ENCODE data around the gene SF3B6. TPM values are rescaled to one million over a fixed set of nuclear protein-coding genes. Genes with fewer than 3 reads are reported as not detected.
"Not testable (repeated sequence)": the region's sequence is repeated elsewhere in the genome, so short reads cannot be mapped to it uniquely, and the experiment has no call there.

SF3B6 gene
- total RNA-seq: 89.0 and 92.9 TPM in 2 replicates
- polyA plus RNA-seq (2012): 114 TPM

GRCh38 chr2:24075915-24076848, at the start of gene SF3B6:
Gene SF3B6 (minus strand): TSS chr2:24076326. CDS start chr2:24076229, 97 bp downstream.
- DNase-seq (ENCODE audit: low read depth): peak; percentile 99

GRCh38 chr2:24123922-24124580, 47.9 kb upstream of the SF3B6 start:
- no peak for DNase-seq (ENCODE audit: low read depth)

- DNase-seq (ENCODE audit: low read depth): peak; percentile 90
Measured at GRCh38 chr2:24123195-24123921, 47.2 kb upstream of the SF3B6 start, which contains the start of the genes FAM228B and PFN4. Gene FAM228B (plus strand): TSS chr2:24123469. CDS start chr2:24124362, 893 bp downstream. Gene PFN4 (minus strand): TSS chr2:24123334. CDS start chr2:24122535, 799 bp downstream.

GRCh38 chr2:24122366-24123194, 46.5 kb upstream of the SF3B6 start:
- DNase-seq (ENCODE audit: low read depth): no peak

- DNase-seq (ENCODE audit: low read depth): no peak
Measured at GRCh38 chr2:24121469-24121868, 45.3 kb upstream of the SF3B6 start.

- DNase-seq (ENCODE audit: low read depth): no peak
Measured at GRCh38 chr2:24121066-24121465, 44.9 kb upstream of the SF3B6 start.

GRCh38 chr2:24117902-24118301, 41.8 kb upstream of the SF3B6 start:
- DNase-seq (ENCODE audit: low read depth): no peak

GRCh38 chr2:24115057-24115456, 38.9 kb upstream of the SF3B6 start:
- no peak for DNase-seq (ENCODE audit: low read depth)

- peak; percentile 52 for DNase-seq (ENCODE audit: low read depth)
Measured at GRCh38 chr2:24111407-24111901, 35.3 kb upstream of the SF3B6 start.

GRCh38 chr2:24110660-24111303, 34.7 kb upstream of the SF3B6 start:
- no peak for DNase-seq (ENCODE audit: low read depth)

- not testable (repeated sequence) for DNase-seq (ENCODE audit: low read depth)
Measured at GRCh38 chr2:24109431-24109830, 33.3 kb upstream of the SF3B6 start.

GRCh38 chr2:24107336-24107735, 31.2 kb upstream of the SF3B6 start:
- no peak for DNase-seq (ENCODE audit: low read depth)

GRCh38 chr2:24106786-24107185, 30.7 kb upstream of the SF3B6 start:
- no peak for DNase-seq (ENCODE audit: low read depth)

- DNase-seq (ENCODE audit: low read depth): no peak
Measured at GRCh38 chr2:24105816-24106215, 29.7 kb upstream of the SF3B6 start.

- DNase-seq (ENCODE audit: low read depth): no peak
Measured at GRCh38 chr2:24104906-24105305, 28.8 kb upstream of the SF3B6 start.

GRCh38 chr2:24104110-24104650, 28.1 kb upstream of the SF3B6 start:
- DNase-seq (ENCODE audit: low read depth): no peak

- DNase-seq (ENCODE audit: low read depth): no peak
Measured at GRCh38 chr2:24102677-24103076, 26.6 kb upstream of the SF3B6 start.

- DNase-seq (ENCODE audit: low read depth): no peak
Measured at GRCh38 chr2:24101992-24102391, 25.9 kb upstream of the SF3B6 start.

GRCh38 chr2:24100732-24101131, 24.6 kb upstream of the SF3B6 start:
- DNase-seq (ENCODE audit: low read depth): not testable (repeated sequence)

Data from myocyte (in vitro differentiated cells).